ENCODE measurements around the gene PVALEF. TPM values are rescaled to one million over a fixed set of nuclear protein-coding genes. Genes with fewer than 3 reads are reported as not detected.
A peak's percentile ranks its signal among the peaks of the same experiment; 100 is the strongest.
"Not testable (repeated sequence)": the region's sequence is repeated elsewhere in the genome, so short reads cannot be mapped to it uniquely, and the experiment has no call there.

Gene PVALEF
- polyA plus RNA-seq, 12 donors = 0.12 to 2.6 (median 0.47) TPM; not detected in 3

- DNase-seq = no peak
These were observed 21.4 kb upstream of the PVALEF start for GRCh38 chr17:81143717-81144422.

DNA sequence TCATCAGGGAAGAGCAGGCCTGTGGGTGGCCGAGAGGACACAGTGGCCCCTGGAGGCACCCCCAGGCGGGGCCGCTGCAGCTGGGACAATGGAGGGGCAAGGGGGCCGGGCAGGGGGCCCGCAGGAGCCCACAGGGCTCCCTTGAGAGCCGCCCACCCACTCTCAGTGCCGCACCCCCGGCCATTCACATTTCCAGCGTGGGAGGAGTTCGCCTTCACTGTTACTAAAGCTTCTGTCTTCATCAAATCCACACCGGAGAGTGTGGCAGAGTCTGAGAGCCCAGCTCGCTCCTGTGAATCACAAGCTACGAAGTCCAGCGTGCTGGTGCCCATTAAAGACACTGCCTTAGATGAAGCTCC is 20.9 kb upstream of the PVALEF start:
- DNase-seq = no peak

- DNase-seq = not testable (repeated sequence)
These were observed 19.1 kb upstream of the PVALEF start for GRCh38 chr17:81146208-81146607.

DNA sequence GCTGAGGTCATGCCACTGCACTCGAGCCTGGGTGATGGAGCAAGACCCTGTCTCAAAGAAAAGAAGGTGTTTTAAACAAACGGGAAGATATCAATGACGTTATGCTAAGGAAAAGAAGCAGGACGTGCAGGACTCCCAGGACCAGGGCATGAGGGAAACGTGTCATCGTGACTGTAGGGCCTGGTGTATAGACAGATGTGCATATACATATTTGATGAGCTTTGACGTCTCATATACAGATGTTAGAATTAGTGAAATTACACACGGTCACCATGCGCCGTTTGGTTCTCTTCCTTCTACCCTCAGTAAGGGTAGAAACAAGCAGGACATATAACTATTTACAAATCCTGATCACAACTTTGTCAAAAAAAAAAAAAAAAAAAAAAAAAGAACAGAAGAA is 17.6 kb upstream of the PVALEF start:
- DNase-seq = no peak

GRCh38 chr17:81148571-81148970 is 16.7 kb upstream of the PVALEF start:
- DNase-seq = no peak

DNA sequence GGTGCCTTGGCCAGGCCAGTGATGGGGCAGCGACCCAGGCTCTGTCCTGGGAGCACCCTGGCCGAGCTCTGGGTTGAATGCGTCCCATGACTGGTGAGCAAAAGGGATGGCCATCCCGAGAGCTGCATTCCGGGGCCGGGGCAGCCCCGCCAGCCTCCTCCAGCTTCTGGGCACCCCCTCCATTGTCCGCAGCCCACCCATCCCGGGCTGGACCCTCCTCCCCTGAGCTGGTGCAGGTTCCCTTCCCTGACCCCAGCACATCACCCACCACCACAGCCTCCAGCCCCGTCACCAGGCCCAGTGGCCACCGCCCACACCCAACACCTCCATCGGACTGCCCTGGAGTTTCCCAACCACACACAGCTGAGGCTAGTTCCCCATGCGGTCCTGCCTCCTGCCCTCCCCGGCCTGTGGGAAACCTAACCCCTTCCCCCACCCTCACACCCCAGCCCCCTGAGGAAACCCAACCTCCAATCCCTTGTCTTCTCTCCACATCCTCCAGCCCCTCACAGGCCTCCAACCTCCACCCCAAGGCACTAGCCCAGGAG is 16.2 kb upstream of the PVALEF start:
- no peak for DNase-seq

GRCh38 chr17:81150377-81151077 is 14.8 kb upstream of the PVALEF start:
- no peak for DNase-seq

DNA sequence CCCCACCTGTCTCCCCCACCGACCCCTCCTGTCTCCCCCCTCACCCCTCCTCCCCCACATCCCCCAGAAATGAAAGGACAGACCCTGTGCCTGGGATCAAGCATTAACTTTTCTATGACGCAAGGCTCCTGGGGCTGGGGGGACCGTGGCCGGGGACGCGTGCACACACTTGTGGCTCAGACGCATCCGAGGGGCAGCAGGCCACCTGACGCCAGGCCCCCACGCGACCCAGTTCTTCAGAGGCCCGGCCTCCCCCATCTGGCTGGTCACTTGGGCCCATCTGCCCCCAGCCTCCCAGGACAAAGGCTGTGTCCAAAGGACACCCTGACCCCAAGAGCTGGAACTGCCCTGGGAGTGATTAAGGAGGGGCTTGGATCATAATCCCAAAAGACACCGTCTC is 14.0 kb upstream of the PVALEF start:
- DNase-seq = no peak

DNA sequence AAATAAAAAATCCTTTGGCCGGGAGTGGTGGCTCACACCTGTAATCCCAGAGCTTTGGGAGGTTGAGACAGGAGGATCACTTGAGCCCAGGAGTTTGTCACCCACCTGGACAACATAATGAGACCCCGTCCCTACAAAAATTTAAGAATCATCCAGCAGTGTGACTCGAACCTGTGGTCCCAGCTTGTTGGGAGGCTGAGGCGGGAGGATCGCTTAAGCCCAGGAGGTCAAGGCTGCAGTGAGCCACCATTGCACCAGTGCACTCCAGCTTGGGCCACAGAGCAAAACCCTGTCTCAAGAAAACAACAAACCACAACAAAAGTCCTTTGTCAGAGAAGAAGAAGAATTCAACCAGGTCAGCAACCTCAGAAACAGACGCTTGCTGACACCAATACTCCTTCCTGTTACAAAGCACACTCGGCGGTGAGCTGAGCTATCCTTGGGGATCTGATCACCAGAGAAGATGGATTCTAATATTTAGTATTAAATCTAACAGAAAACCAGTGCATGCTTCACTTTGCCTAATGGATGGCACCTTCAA is 12.9 kb upstream of the PVALEF start:
- no peak for DNase-seq

GRCh38 chr17:81153340-81153803 is 11.9 kb upstream of the PVALEF start:
- peak; percentile 71 for DNase-seq

DNA sequence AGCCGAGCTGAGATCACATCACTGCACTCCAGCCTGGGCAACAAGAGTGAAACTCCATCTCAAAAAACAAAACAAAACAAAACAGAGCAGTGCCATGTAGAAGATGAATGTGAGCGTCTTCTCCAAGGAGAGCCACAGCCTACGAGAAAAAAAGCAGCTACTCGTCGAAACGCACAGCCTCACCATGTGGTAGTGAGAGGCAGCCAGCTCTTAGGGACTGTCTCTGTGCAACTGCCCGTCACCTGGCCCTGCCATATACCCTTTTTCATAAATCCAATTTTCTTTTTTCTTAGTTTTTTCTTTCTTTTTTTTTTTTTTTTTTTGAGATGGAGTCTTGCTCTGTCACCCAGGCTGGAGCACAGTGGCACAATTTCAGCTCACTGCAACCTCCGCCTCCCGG is 11.3 kb upstream of the PVALEF start:
- DNase-seq = not testable (repeated sequence)

GRCh38 chr17:81154961-81155360 is 10.3 kb upstream of the PVALEF start:
- DNase-seq = no peak

DNA sequence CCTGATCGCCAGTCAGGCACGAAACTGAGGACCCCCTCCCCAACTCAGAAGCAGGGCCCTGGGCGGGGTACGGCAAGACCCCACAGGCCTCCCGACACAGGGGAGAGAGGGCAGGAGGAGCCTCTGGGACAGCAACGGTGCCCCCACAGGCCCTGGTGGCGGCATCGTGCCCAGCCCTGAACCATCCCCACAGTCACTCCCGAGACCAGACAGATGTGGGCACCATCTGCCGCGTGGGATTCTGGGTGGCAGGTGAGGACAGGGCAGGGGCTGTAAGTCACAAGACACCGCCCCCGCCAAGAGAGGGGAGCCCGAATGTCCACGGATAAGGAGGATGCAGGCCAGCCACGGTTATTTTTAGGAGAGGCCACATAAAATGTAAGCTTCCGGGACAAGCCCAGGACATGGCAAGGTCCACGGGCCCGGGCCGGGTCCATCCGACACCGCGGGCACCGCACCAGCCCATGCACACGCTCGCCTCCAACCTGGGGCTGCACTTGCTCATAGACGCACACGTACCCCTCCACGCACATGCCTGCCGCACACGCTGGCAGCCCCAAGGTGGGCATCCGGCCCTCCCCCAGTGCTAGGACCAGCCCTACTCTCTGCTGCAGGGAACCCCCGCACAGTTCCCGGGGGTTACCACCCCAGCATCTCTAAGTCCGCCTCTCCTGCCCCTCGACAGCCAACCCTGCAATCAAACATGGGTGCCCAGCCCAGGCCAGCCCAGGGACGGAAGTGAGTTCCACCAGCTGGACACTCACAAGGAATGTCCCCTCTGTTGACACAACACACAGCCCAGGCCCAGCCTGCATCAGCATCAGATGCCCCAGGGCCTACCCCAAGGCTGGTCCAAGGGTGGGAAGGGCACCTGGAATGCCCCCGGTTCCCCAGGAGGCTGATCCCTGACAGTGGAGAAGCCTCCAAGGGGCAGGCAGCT is 8.2 kb upstream of the PVALEF start:
- DNase-seq = no peak

GRCh38 chr17:81157848-81158687 is 7.2 kb upstream of the PVALEF start:
- no peak for DNase-seq

GRCh38 chr17:81158688-81159590 is 6.4 kb upstream of the PVALEF start:
- DNase-seq = no peak

DNA sequence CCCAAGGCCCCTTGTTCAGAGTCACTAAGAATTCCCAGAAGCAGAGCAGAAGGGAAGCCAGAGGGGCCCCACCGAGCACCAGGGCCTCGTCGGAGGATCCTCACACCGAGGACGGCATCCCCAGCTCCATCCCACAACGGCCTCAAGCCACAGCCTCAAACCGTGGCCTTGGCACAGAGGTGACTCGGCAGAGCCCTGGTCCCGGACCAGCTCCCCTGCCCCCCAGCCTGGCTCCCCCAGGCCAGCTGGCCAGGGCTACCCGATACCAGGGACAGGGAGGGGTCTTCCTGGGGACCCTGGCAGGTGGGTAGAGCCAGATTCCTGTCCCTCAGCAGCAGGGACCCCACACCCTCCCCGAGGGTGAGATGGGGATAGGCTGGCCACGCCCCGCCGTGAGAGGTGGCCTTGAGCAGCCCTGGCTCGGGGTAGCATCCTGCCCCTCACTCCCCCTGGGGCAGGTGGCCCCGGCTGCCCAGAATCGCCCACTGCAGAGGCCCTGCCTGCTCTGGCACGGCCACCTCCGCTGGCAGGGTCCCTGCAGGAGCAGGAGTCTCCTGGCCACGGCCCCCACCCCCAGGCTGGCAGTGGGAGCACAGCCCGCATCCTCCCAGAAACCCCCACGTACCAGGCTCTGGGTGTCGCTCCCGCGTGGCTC is 5.6 kb upstream of the PVALEF start:
- DNase-seq = no peak

DNA sequence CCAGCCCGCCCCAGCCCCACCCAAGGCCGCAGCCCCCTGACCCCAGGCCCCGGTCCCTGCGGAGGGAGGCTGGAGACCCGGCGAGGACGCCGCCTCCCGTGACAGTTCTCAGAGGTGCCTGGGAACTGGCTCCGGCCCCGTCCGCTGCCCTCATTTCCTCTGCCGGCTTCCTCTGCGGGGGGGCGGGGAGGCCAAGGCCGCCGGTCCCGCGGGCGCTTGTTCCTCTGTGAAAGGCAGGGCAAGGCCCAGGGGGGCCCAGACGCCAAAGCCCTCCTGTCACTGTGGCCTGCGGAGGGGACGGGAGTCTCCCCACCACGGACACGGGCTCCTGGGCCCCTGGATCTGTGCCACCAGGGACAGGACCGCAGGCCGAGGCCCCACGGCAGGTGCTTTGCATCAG is 5.0 kb upstream of the PVALEF start:
- DNase-seq = no peak

DNA sequence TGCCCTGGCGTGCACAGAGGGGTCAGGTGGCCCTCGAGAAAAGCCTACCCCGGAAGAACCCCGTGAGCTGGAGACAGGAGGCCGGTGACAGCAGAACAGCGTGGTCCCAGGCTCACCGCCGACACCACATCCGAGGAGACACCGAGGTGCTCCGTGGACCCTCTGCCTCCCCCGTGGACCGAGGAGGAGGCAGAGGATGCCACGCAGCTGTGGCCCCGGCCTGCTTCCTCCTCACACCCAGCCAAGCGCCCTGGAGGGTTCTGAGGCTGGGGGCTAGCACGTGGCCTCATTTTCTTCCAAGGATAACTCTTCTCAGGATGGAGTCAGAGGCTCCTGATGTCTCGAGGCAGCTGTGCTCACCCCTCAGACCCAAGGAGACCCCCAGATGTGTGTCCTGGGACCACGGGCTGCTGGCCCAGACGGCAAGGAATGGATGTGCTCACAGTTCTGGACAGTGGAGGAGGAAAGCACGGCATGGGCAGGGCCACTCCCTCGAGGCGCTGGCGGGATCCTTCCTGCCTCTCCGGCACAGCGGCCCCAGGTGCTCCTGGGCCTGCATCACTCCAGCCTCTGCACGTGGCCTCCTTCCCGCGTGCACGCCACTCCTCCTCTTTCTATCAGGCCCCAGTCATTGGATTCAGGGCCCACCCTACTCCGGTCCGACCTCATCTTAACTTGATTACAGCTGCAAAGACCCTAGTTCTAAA is 4.4 kb upstream of the PVALEF start:
- no peak for DNase-seq

DNA sequence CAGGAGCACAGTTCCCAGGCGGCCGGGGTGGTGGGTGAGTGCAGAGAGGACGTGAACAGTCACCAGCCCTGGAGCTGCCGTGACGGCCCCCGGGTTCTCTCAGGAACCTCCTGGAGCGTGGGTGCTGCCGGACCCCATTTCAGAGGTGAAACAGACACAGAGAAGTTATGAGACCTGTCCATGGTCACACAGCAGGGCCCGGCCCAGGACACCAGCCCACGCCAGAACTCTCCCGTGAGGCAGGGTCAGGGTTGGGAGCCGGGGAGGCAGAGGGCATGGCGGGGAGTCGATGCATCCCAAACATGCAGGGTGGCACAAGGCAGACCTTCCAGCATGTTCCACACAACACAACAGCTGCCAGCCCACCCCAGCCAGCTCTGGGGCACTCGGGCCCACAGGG is 3.8 kb upstream of the PVALEF start:
- DNase-seq = no peak
